AG10803 (cell line): ENCODE data around the gene EGFR.
A peak's percentile ranks its signal among the peaks of the same experiment; 100 is the strongest.

Experiments
- DNase-seq: peaks from one replicate; pipeline ENCODE4 v3.0.0; 2010; ENCODE audit warnings: low read depth
- H3K4me3 ChIP-seq: 2 replicates; pipeline ENCODE4 v1.5.1; 2011; ENCODE audit warnings: mild to moderate bottlenecking, low read length, control low read depth
- TF ChIP-seq, protein P1 (sequence below): conservative IDR thresholded peaks from 2 replicates; pipeline ENCODE4 v1.5.1; 2011; ENCODE audit warnings: mild to moderate bottlenecking, low read length, control low read depth, inconsistent platforms

EGFR gene

DNA sequence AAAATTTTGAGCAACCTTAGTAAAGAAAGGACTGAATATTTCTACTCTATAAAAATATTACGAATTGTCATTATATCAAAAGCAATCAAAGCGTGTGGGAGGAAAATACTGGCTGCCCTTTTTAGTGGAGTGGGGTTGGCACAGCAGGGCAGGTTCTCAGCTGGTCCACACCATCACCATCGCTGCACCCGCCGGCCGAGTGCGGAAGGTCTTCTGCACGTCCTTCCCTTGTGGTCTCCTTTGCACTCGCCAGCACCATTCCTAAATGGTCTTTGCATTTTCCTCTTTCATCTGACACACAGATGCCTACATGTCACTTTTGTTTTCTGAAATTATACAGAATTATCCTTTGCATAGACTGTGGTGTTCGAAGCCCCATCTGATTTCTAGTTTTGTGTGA lies 229.7 kb downstream of the EGFR start:
- TF ChIP-seq, protein P1, sequence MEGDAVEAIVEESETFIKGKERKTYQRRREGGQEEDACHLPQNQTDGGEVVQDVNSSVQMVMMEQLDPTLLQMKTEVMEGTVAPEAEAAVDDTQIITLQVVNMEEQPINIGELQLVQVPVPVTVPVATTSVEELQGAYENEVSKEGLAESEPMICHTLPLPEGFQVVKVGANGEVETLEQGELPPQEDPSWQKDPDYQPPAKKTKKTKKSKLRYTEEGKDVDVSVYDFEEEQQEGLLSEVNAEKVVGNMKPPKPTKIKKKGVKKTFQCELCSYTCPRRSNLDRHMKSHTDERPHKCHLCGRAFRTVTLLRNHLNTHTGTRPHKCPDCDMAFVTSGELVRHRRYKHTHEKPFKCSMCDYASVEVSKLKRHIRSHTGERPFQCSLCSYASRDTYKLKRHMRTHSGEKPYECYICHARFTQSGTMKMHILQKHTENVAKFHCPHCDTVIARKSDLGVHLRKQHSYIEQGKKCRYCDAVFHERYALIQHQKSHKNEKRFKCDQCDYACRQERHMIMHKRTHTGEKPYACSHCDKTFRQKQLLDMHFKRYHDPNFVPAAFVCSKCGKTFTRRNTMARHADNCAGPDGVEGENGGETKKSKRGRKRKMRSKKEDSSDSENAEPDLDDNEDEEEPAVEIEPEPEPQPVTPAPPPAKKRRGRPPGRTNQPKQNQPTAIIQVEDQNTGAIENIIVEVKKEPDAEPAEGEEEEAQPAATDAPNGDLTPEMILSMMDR = no peak
- DNase-seq = no peak

DNA sequence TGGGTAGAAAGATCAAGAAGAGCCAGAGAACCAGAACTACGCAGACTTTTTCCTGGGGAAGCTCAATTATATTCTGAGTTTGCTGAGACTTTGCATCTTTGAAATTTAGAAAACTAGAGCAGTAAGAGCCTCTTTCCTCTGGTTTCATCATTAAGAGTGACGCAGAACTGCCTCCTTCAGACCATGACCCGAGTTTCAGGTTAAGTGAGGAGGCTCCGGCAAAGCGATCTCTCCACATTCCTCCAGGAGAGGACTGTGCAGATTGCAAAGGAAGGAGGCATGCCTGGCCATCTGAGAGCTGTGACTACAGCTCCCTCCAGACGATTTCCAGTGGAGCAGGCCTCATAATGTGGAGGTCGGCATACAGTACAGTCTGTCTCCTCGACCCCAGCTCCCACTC lies 230.5 kb downstream of the EGFR start:
- no peak for DNase-seq
- TF ChIP-seq, protein P1 = no peak
- H3K4me3 ChIP-seq = no peak overlapping the region

More for the DNA sequence above, 229.7 kb downstream of the EGFR start:
- no peak overlapping the region for H3K4me3 ChIP-seq

DNA sequence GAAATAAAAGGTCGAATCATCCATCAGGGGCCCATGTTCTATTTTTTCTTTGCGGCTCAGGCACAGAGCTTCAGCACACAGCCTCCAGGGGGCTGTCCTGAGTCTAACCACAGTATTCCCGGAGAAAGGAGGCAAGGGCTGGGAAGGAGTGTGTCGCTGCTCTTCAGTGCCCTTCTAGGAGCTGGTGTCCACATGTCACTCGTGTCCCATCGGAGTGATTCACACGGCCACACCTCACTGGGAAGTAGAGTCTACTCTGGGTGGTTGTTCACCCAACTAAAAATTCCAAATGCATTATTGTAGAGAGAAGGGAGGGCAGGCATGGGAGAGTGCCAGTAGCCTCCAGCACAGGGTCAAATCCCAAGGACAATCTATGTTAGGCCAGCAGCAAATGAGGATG lies 231.5 kb downstream of the EGFR start:
- DNase-seq = no peak
- TF ChIP-seq, protein P1 = peak; percentile 51
- H3K4me3 ChIP-seq = no peak overlapping the region

DNA sequence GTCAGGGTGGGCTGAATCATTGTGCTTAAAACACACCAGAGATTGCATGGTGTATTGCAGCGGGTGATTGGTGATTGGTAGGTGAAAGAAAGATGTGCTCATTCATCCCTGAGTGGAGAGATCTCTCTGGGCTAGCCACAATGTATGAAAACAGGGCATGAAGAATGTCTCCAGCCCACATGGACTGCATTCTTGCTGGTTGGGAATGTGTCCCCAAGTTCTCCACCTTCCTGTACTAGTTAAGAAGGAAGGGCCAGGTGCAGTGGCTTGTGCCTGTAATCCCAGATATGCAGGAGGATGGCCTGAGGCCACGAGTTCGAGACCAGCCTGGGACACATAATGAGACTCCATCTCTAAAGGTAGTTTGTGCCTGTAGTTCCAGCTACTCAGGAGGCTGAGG lies 232.5 kb downstream of the EGFR start:
- no peak overlapping the region for H3K4me3 ChIP-seq
- TF ChIP-seq, protein P1 = no peak
- DNase-seq = no peak

DNA sequence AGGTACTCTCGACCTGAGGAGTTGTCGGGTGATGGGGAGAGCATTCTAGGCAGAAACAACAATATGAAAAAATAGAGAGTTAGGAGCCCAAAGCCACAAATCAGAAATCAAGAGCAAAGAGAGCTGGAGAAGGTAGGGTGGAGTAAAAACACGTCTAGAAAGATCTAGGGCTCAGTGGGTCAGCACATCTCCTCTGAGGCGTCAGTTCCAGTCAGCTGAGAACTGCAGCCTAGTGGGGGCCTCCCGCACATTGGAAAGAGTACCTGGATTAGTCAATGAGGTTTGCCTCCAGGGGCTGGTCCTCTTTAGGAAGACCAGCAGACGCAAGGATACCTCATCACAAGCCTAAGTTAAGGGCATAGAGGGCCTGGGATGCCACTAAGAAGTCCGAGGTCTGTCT lies 233.1 kb downstream of the EGFR start:
- DNase-seq = no peak
- H3K4me3 ChIP-seq = no peak overlapping the region
- TF ChIP-seq, protein P1 = no peak

DNA sequence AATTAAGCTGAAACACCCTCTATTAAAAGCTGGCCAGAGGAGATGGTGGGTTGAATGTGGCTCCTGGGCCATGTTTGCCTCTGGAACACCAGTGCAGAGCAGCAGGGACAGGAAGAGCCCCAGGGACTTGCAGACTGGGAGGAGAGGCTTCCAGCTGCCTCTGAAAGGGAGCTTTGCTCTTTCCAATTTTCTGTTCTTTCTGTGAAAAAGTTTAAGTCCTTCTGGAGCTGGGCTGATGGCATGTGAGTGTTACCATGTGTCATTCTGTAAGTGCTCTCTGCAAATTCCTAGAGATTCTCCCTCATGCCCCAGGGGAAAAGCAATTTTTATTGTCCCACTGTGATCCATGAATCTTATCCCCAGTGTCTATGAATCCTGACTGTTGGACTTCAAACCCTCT lies 233.6 kb downstream of the EGFR start:
- DNase-seq = peak; percentile 23
- H3K4me3 ChIP-seq = no peak overlapping the region
- TF ChIP-seq, protein P1 = no peak

DNA sequence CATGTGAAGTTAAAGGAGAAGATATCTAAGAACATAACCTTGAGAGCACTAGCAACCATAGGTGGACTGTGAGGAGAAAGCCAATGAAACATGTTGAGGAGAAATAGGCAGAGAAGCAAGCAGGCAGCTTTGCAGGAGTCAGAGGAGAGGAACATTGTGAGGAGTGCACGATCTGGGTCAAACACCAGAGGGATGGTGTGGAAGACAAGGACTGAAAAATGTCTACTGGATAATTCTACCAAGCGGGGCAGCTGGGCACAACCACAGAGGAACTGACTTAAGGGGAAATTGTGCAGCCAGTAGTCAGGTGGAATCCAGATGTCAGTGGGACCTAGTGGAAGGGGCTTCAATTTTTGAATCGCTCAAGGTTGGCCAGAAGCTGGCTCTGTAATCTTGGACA lies 234.4 kb downstream of the EGFR start:
- no peak for DNase-seq
- no peak overlapping the region for H3K4me3 ChIP-seq
- TF ChIP-seq, protein P1 = no peak
